HL-60 (cell line): ENCODE measurements around the gene TXNRD3.

Source experiments
- POLR2AphosphoS5 ChIP-seq: IDR thresholded peaks from 2 replicates; pipeline ENCODE4 v1.6.1; 2012; ENCODE audit warnings: low read depth
- TF ChIP-seq, protein P1 (sequence below): IDR thresholded peaks from one replicate; pipeline ENCODE4 v1.5.1; 2011; ENCODE audit warnings: low read length, control low read depth, inconsistent platforms; ENCODE audit not compliant: insufficient read depth

- TF ChIP-seq POLR2AphosphoS5: no peak
- TF ChIP-seq, protein P1, sequence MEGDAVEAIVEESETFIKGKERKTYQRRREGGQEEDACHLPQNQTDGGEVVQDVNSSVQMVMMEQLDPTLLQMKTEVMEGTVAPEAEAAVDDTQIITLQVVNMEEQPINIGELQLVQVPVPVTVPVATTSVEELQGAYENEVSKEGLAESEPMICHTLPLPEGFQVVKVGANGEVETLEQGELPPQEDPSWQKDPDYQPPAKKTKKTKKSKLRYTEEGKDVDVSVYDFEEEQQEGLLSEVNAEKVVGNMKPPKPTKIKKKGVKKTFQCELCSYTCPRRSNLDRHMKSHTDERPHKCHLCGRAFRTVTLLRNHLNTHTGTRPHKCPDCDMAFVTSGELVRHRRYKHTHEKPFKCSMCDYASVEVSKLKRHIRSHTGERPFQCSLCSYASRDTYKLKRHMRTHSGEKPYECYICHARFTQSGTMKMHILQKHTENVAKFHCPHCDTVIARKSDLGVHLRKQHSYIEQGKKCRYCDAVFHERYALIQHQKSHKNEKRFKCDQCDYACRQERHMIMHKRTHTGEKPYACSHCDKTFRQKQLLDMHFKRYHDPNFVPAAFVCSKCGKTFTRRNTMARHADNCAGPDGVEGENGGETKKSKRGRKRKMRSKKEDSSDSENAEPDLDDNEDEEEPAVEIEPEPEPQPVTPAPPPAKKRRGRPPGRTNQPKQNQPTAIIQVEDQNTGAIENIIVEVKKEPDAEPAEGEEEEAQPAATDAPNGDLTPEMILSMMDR: no peak
These were observed 3.7 kb upstream of the TXNRD3 start for GRCh38 chr3:126658584-126658983.
